Fibroblast of mammary gland (primary cell): Measurements from ENCODE around the gene MRPL43.
"Not testable (repeated sequence)": the region's sequence is repeated elsewhere in the genome, so short reads cannot be mapped to it uniquely, and the experiment has no call there.

ENCODE experiments used
- DNase-seq: peaks from one replicate; pipeline ENCODE4 v3.0.0-alpha.2; 2010; ENCODE audit warnings: low read depth
- H3K4me3 ChIP-seq: 2 replicates; pipeline ENCODE4 v1.5.1; 2011; ENCODE audit warnings: low read depth, mild to moderate bottlenecking, low read length, moderate library complexity; ENCODE audit not compliant: control insufficient read depth
- TF ChIP-seq, protein P1 (sequence below): conservative IDR thresholded peaks from 2 replicates; pipeline ENCODE4 v1.5.1; 2011; ENCODE audit warnings: low read depth, low read length, inconsistent platforms; ENCODE audit not compliant: control insufficient read depth, insufficient read depth

Gene MRPL43

DNA sequence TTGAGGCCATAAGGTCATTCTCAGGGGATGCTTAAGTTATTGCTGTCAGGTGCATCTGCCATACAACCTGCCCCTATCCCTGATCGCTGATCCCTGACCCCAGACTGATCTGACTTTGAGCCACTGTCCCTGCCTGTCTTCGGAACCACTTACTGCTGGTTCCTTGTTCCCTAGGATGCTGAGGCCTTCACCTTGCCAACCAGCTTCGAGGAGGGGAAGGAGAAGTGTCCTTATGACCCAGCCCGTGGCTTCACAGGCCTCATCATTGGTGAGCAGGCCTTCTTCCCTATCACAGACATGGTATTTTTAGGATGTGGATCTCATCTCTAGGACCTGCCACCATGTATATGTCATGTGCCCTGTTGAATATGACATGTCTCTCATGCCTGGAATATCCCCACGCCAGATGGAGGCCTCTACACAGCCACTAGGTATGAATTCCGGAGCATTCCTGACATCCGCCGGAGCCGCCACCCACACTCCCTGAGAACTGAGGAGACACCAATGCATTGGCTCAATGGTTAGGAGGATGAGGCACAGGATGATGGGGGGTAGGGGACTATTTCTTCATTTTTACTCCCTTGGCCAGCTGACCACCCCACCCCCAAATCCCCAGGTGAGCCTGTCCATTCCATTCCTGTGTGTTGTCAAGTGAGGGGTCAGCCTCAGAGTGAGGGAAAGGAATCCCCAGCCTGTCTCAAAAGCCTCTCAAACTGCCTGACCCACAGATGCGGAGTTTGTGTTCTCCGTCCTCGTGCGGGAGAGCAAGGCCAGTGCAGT lies 9.0 kb downstream of the MRPL43 start:
- H3K4me3 ChIP-seq = no peak overlapping the region
- TF ChIP-seq, protein P1, sequence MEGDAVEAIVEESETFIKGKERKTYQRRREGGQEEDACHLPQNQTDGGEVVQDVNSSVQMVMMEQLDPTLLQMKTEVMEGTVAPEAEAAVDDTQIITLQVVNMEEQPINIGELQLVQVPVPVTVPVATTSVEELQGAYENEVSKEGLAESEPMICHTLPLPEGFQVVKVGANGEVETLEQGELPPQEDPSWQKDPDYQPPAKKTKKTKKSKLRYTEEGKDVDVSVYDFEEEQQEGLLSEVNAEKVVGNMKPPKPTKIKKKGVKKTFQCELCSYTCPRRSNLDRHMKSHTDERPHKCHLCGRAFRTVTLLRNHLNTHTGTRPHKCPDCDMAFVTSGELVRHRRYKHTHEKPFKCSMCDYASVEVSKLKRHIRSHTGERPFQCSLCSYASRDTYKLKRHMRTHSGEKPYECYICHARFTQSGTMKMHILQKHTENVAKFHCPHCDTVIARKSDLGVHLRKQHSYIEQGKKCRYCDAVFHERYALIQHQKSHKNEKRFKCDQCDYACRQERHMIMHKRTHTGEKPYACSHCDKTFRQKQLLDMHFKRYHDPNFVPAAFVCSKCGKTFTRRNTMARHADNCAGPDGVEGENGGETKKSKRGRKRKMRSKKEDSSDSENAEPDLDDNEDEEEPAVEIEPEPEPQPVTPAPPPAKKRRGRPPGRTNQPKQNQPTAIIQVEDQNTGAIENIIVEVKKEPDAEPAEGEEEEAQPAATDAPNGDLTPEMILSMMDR = no peak
- DNase-seq = no peak

GRCh38 chr10:100977436-100977835 lies 9.9 kb downstream of the MRPL43 start:
- H3K4me3 ChIP-seq = no peak overlapping the region
- TF ChIP-seq, protein P1 = no peak
- DNase-seq = no peak

DNA sequence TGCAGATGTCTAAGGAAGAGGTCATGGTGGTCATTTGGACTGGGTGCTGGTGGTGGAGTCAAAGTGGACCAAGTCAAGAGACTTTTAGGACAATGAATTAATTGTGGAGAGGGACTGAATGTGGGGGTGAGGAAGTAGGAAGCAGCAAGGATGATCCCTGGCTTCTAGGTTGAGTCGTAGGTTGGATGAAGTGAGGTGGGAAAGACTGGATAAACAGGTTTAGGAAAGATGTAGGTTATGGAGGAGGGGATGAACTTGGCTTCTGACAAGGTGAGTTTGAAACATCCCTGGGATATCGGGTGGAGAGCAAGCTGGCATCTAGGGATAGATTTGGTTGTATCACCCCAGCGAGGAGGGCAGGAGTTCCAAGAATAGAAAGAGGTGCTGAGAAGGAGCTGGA lies 10.4 kb downstream of the MRPL43 start:
- TF ChIP-seq, protein P1 = no peak
- DNase-seq = no peak
- no peak overlapping the region for H3K4me3 ChIP-seq

DNA sequence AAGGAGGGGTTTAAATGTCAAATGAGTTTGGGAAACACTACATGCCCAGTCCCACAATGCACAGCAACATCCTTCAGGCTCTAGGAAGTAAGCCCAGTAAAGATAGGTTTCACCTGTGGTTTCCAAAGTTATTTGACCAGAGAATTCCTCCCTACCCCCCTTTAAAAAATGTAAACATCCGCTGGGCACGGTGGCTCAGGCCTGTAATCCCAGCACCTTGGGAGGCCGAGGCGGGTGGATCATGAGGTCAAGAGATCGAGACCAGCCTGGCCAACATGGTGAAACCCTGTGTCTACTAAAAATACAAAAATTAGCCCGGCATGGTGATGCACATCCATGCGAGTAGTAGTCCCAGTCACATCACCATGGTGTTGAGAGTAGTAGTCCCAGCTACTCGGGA lies 11.9 kb downstream of the MRPL43 start:
- DNase-seq, H3K4me3 ChIP-seq: not testable (repeated sequence)

GRCh38 chr10:100972904-100973535 lies 14.3 kb downstream of the MRPL43 start:
- H3K4me3 ChIP-seq = no peak overlapping the region
- TF ChIP-seq, protein P1 = no peak
- no peak for DNase-seq

DNA sequence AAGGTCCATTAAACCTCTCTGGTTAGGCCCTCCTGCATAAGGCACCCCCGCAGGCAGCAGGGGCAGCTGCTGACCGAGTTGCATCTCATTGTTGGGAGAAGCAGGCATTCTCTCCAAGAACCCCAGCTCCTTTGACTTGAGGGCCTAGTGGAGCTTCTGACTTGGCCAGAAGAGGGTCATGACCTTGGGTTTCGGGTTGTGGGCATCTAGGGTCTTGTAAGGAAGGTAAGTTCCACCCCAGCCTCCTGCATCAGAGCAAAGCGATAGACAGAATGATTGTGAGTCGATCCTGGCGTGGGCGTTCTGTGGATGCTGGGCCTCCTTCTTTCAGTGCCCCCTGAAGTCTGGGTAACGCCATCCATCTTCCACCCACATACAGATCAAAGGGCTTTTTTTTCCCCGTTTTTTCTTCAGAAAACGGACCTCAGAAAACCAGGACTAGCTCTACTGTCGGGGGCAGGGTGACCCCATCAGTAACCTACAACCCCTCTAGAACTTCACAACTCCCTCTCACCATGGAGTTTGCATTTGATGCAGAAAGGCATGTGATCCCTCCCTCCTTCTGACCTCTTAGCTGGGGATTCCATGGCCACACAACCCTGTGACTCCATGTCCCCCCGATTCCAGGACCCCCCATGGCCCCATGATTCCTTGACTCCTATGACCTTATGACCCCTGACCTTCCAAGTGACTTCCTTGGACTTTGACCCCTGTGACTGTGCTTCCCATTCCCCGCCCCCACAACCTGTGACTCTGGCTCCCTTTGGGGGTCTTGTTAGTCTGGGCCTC lies 15.0 kb downstream of the MRPL43 start:
- DNase-seq = no peak
- no peak overlapping the region for H3K4me3 ChIP-seq
- TF ChIP-seq, protein P1 = no peak
